Gastrocnemius medialis (tissue), 4 donors: ENCODE measurements around the gene IMPA2. TPM values are rescaled to one million over a fixed set of nuclear protein-coding genes. Genes with fewer than 3 reads are reported as not detected.

Experiments used
- ATAC-seq, 2 donors: fragments of 150-250 bp; one replicate each; pipeline ENCODE4 v1.9.1; 2016
- DNase-seq, 2 donors: peaks; one replicate each; pipeline ENCODE4 v3.0.0-alpha.2; 2019
- H3K27ac ChIP-seq, 4 donors: fragments of 200-600 bp; sonication (generic); 1 replicate in 1 of 4; 2 replicates in 3 of 4; pipeline ENCODE4 v1.5.1; 2016 to 2018; ENCODE audit warnings: mild to moderate bottlenecking in 2 of 4, moderate library complexity in 1 of 4
- H3K27me3 ChIP-seq, 3 donors: fragments of 200-600 bp; sonication (generic) in 2 of 3; 1 replicate in 1 of 3; 2 replicates in 2 of 3; pipeline versions ENCODE4 v1.5.1 to v1.6.0; 2016 to 2019; ENCODE audit warnings: mild to moderate bottlenecking in 1 of 3, moderate library complexity in 1 of 3
- H3K36me3 ChIP-seq, 2 donors: fragments of 200-600 bp; sonication (generic) in 1 of 2; one replicate each; pipeline ENCODE4 v1.5.1; 2017 to 2018
- H3K4me1 ChIP-seq, 2 donors: fragments of 200-600 bp; sonication (generic) in 1 of 2; one replicate each; pipeline ENCODE4 v1.5.1; 2016 to 2017; ENCODE audit warnings: mild to moderate bottlenecking in 2 of 2
- H3K4me3 ChIP-seq, 4 donors: fragments of 200-600 bp; sonication (generic) in 3 of 4; 1 replicate in 1 of 4; 2 replicates in 3 of 4; pipeline ENCODE4 v1.5.1; 2016 to 2019; ENCODE audit warnings: mild to moderate bottlenecking in 2 of 4
- H3K9me3 ChIP-seq, 3 donors: fragments of 200-600 bp; sonication (generic) in 2 of 3; 1 replicate in 1 of 3; 2 replicates in 2 of 3; pipeline ENCODE4 v1.5.1; 2016 to 2019
- POLR2A ChIP-seq, 2 donors: fragments of 450-650 bp; IDR thresholded peaks; one replicate each; pipeline ENCODE4 v1.6.1; 2017; ENCODE audit warnings: antibody characterized with exemption in 2 of 2, mild to moderate bottlenecking in 2 of 2, moderate library complexity in 2 of 2
- in situ Hi-C, 4 donors: fragments of 200-750 bp; cut with MboI; loops; one replicate each; pipeline versions ENCODE4 v1.15.0 to v1.8.0; 2017; ENCODE audit warnings: low sequenced_read_pairs in 4 of 4
- intact Hi-C: fragments of 100-400 bp; cut with DNase I; formaldehyde crosslinking; loops from one replicate; pipeline ENCODE4 v1.15.1; 2023; ENCODE audit warnings: low total_unique reads
- total RNA-seq, 4 donors: library from RNA; depleted of rRNA; stranded (reverse); fragments of >200 nt; gene quantifications; one replicate each; pipeline versions ENCODE4 v1.1.0 to v1.2.3, GENCODE V29; 2016
- TF ChIP-seq, protein P1 (sequence below), 5 experiments: fragments of 450-650 bp in 3 of 5; fragments of 200-600 bp in 2 of 5; sonication (generic) in 2 of 5; IDR thresholded peaks in 4 of 5; conservative IDR thresholded peaks in 1 of 5; 1 replicate in 4 of 5; 2 replicates in 1 of 5; pipeline ENCODE4 v1.5.1; 2016 to 2019; ENCODE audit warnings: antibody characterized with exemption in 5 of 5, mild to moderate bottlenecking in 3 of 5, moderate library complexity in 3 of 5

IMPA2 gene
- total RNA-seq, 4 donors from 2014 or later: 245 to 391 (median 274) TPM

GRCh38 chr18:12062974-12063373, 81.7 kb downstream of the IMPA2 start:
- ATAC-seq (no peak), DNase-seq (no peak)
- H3K4me1 ChIP-seq: no peaks in the 10 kb centered on the region
- H3K36me3 ChIP-seq: no peaks in the 10 kb centered on the region
- no peaks in the 10 kb centered on the region for H3K27me3 ChIP-seq
- H3K4me3 ChIP-seq: no peak overlapping the region
- no peak overlapping the region for H3K27ac ChIP-seq
- H3K9me3 ChIP-seq: no peaks in the 10 kb centered on the region
- in situ Hi-C loops (loop anchor here in 1 of 4 donors (25.0 kb wide), 1 partner anchor 99 kb away; no protein-coding TSS in a partner anchor), intact Hi-C loops (no loop called here)
- TF ChIP-seq, protein P1, sequence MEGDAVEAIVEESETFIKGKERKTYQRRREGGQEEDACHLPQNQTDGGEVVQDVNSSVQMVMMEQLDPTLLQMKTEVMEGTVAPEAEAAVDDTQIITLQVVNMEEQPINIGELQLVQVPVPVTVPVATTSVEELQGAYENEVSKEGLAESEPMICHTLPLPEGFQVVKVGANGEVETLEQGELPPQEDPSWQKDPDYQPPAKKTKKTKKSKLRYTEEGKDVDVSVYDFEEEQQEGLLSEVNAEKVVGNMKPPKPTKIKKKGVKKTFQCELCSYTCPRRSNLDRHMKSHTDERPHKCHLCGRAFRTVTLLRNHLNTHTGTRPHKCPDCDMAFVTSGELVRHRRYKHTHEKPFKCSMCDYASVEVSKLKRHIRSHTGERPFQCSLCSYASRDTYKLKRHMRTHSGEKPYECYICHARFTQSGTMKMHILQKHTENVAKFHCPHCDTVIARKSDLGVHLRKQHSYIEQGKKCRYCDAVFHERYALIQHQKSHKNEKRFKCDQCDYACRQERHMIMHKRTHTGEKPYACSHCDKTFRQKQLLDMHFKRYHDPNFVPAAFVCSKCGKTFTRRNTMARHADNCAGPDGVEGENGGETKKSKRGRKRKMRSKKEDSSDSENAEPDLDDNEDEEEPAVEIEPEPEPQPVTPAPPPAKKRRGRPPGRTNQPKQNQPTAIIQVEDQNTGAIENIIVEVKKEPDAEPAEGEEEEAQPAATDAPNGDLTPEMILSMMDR (IDR thresholded peaks at IDR 0.05 in 4 of 5, conservative IDR thresholded peaks at IDR 0.05 in 1 of 5): no peak
- no peak for TF ChIP-seq POLR2A (IDR thresholded peaks at IDR 0.05)

DNA sequence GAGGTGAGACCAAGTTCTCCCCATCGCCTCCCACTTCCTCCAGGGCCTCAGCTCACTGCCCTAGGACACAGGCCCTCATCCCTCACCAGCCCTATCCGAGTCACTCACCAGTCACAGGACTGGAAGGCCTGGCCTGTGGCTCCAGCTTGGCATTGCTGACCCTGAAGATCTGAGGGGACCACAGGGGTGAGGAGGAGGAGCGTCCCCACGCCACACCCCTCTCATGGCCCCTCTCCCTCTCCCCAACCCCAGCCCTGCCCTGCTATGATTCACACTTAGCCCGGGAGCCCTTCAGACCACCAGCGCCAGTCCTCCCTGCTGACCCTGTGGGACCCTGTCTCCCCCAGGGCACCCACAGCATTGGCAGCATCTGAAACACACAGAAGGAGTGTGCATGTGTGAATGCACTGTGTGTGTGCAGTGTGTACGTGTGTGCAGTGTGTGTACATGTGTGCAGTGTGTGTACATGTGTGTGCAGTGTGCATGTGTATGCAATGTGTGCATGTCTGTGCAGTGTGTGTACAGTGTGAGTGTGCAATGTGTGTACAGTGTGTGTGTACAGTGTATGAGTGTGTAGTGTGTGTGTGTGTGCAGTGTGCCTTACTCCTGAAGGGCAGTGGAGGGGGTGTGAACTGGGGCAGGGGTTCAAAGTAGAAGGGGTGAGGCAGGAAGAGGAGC, 82.9 kb downstream of the IMPA2 start:
- TF ChIP-seq, protein P1 (IDR thresholded peaks at IDR 0.05 in 4 of 5, conservative IDR thresholded peaks at IDR 0.05 in 1 of 5): no peak
- no peak for TF ChIP-seq POLR2A (IDR thresholded peaks at IDR 0.05)
- ATAC-seq (no peak), DNase-seq (no peak)
- H3K27me3 ChIP-seq: no peaks in the 10 kb centered on the region
- no peaks in the 10 kb centered on the region for H3K36me3 ChIP-seq
- in situ Hi-C loops (loop anchor here in 1 of 4 donors (25.0 kb wide), 1 partner anchor 98 kb away; no protein-coding TSS in a partner anchor), intact Hi-C loops (no loop called here)
- H3K9me3 ChIP-seq: no peaks in the 10 kb centered on the region
- H3K4me1 ChIP-seq: no peaks in the 10 kb centered on the region
- no peak overlapping the region for H3K4me3 ChIP-seq
- no peak overlapping the region for H3K27ac ChIP-seq

DNA sequence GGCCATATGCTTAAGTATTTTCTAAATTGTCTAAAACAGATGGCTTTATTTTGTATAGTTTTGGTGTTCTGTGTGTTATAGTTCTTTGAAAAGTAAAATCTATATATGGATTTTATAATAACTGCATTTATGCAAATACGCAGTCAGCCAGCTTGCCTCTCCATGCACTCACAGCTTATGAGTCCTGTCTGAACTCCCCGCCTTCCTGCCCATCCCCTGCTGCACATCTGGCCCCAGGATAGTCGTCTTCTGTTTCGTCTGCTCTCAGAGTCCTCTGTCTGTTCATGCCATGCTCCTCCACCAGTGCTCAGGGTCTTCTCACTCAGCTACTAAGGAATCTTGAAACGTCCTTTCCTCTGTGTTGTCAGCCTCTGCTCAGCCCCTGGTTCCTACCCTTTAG, 84.1 kb downstream of the IMPA2 start:
- no peaks in the 10 kb centered on the region for H3K27me3 ChIP-seq
- no peak for DNase-seq
- in situ Hi-C loops: loop anchor here in 1 of 4 donors (25.0 kb wide), 1 partner anchor 97 kb away; no protein-coding TSS in a partner anchor
- no peak overlapping the region for H3K27ac ChIP-seq
- no peak for ATAC-seq
- TF ChIP-seq, protein P1 (IDR thresholded peaks at IDR 0.05 in 4 of 5, conservative IDR thresholded peaks at IDR 0.05 in 1 of 5): no peak
- TF ChIP-seq POLR2A (IDR thresholded peaks at IDR 0.05): no peak
- no peak overlapping the region for H3K4me3 ChIP-seq
- H3K36me3 ChIP-seq: no peaks in the 10 kb centered on the region
- intact Hi-C loops: no loop called here
- H3K9me3 ChIP-seq: no peaks in the 10 kb centered on the region
- no peaks in the 10 kb centered on the region for H3K4me1 ChIP-seq

DNA sequence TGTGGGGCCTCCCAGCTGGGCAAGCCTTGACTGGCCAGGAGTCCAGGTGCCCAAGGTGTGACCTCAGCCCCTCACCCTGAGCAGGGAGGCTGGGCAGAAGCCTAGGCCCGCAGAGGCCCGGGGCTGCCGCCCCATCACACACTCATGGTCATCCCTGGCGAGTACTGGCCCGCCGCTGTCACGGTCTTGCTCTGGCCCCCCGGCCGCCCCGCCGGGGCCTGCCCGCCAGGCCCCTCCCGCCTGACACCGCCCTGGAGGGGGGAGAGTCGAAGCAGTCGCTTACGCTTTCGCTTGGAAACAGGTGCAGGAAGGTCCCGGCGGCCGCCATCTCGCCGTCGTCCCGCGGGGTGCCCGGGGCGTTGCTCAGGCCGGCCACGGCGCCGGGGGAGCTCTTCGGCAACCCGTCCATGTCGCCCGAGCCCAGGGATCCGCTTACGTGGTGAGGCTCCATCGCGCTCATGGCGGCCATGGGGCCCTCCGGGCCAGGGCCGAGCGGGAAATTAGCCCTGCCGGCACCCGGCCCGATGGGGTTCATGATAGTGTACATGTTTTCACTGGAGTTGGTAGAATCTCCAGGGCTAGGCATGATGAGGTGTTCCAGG, 85.7 kb downstream of the IMPA2 start:
- TF ChIP-seq, protein P1 (IDR thresholded peaks at IDR 0.05 in 4 of 5, conservative IDR thresholded peaks at IDR 0.05 in 1 of 5): no peak
- TF ChIP-seq POLR2A (IDR thresholded peaks at IDR 0.05): no peak
- no peak overlapping the region for H3K4me3 ChIP-seq
- no peaks in the 10 kb centered on the region for H3K36me3 ChIP-seq
- DNase-seq (no peak), ATAC-seq (no peak)
- H3K4me1 ChIP-seq: no peaks in the 10 kb centered on the region
- in situ Hi-C loops (loop anchor here in 1 of 4 donors (25.0 kb wide), 1 partner anchor 95 kb away; no protein-coding TSS in a partner anchor), intact Hi-C loops (loop anchor here (2.0 kb wide), 1 partner anchor 20 kb away; no protein-coding TSS in a partner anchor)
- no peaks in the 10 kb centered on the region for H3K9me3 ChIP-seq
- H3K27ac ChIP-seq: no peak overlapping the region
- H3K27me3 ChIP-seq: no peaks in the 10 kb centered on the region
